HepG2 (cell line): ENCODE results near the gene TSPAN3. TPM values are rescaled to one million over a fixed set of nuclear protein-coding genes. Genes with fewer than 3 reads are reported as not detected.

Experiments
- ATAC-seq: fragments of 200-7000 bp; cut with Tn5 transposase; 3 replicates; pipeline ENCODE4 v1.9.1; 2020; ENCODE audit warnings: mild to moderate bottlenecking, moderate library complexity
- BruUV-seq: library from RNA; stranded (reverse); fragments of 400-500 nt; replicated peaks from 2 replicates; lab custom pipeline; 2021; lab: Mats Ljungman, UMichigan
- CTCF ChIA-PET: fragments of 300-600 bp; formaldehyde crosslinking; extraction: SDS; loops from one replicate; lab custom pipeline; 2021; ENCODE audit warnings: low total read pairs, inconsistent platforms, low intra/inter-chr PET ratio; lab: Yijun Ruan, JAX
- POLR2A ChIA-PET: fragments of 350-600 bp; sonication (Branson Sonifier 250); formaldehyde crosslinking; loops from one replicate; lab custom pipeline; 2020; ENCODE audit warnings: antibody characterized with exemption, inconsistent platforms; lab: Yijun Ruan, JAX
- DNase-seq: peaks from one replicate; pipeline ENCODE4 v3.0.0-alpha.2; 2015; ENCODE audit warnings: low spot score
- FAIRE-seq: peaks from 3 replicates; lab custom pipeline; 2011; peaks lifted over from hg19 to GRCh38; lab: Jason Lieb, UNC
- H2AFZ ChIP-seq: one replicate; pipeline ENCODE4 v1.6.1; 2011; ENCODE audit warnings: low read length, inconsistent platforms
- H3K27ac ChIP-seq: fragments of 300-600 bp; 3 replicates; pipeline ENCODE4 v1.8.0; 2011; ENCODE audit warnings: mixed run types, mild to moderate bottlenecking, mixed read lengths, low read length, inconsistent platforms; ENCODE audit not compliant: insufficient read depth; ENCODE audit errors: extremely low read length
- H3K27me3 ChIP-seq, 2 experiments: fragments of 200-600 bp in 1 of 2; 2 replicates in 1 of 2; 3 replicates in 1 of 2; pipeline versions ENCODE4 v1.6.0 to v1.8.0; 2011; ENCODE audit warnings: low read length in 2 of 2, mild to moderate bottlenecking in 2 of 2, moderate library complexity in 2 of 2, inconsistent platforms in 1 of 2; ENCODE audit not compliant: insufficient read depth in 2 of 2, control insufficient read depth in 1 of 2
- H3K36me3 ChIP-seq, 2 experiments: fragments of 200-600 bp in 1 of 2; replicated peaks in 1 of 2; 2 replicates in 1 of 2; 3 replicates in 1 of 2; pipeline versions ENCODE4 v1.5.1 to v1.8.0; 2011; ENCODE audit warnings: low read length in 2 of 2, inconsistent platforms in 1 of 2; ENCODE audit not compliant: insufficient read depth in 2 of 2, control insufficient read depth in 1 of 2
- H3K4me1 ChIP-seq: 2 replicates; pipeline ENCODE4 v1.5.1; 2012; ENCODE audit warnings: low read length, inconsistent platforms; ENCODE audit not compliant: insufficient read depth
- H3K4me2 ChIP-seq: 2 replicates; pipeline ENCODE4 v1.6.0; 2011; ENCODE audit warnings: low read depth, low read length, inconsistent platforms
- H3K4me3 ChIP-seq, 3 experiments: fragments of 200-600 bp in 1 of 3; sonication (generic), shearing (Covaris generic) in 1 of 3; replicated peaks in 1 of 3; 2 replicates each; pipeline ENCODE4 v1.5.1; 2011 to 2016; ENCODE audit warnings: low read length in 3 of 3, inconsistent platforms in 2 of 3, low read depth in 2 of 3, mild to moderate bottlenecking in 2 of 3, control low read depth in 1 of 3, mixed read lengths in 1 of 3; ENCODE audit not compliant: insufficient read depth in 1 of 3
- H3K79me2 ChIP-seq: one replicate; pipeline ENCODE4 v1.6.1; 2011; ENCODE audit warnings: low read length, inconsistent platforms; ENCODE audit not compliant: insufficient read depth
- H3K9ac ChIP-seq: 2 replicates; pipeline ENCODE4 v1.6.0; 2011; ENCODE audit warnings: mild to moderate bottlenecking, low read depth, low read length, inconsistent platforms; ENCODE audit not compliant: insufficient read depth
- H3K9me3 ChIP-seq: 2 replicates; pipeline ENCODE4 v1.5.1; 2012; ENCODE audit warnings: mild to moderate bottlenecking, low read length
- H4K20me1 ChIP-seq: 2 replicates; pipeline ENCODE4 v1.6.0; 2011; ENCODE audit warnings: inconsistent platforms, mild to moderate bottlenecking, low read length, moderate library complexity; ENCODE audit not compliant: insufficient read depth
- ASH2L ChIP-seq: fragments of 300-600, 200-600 bp; sonication (generic); IDR thresholded peaks from 2 replicates; pipeline ENCODE4 v1.7.0; 2017; ENCODE audit warnings: low read depth, mild to moderate bottlenecking, moderate library complexity, mixed read lengths, low read length; ENCODE audit not compliant: insufficient read length
- BRD4 ChIP-seq: sonication (generic); formaldehyde crosslinking; IDR thresholded peaks from 2 replicates; pipeline ENCODE4 v1.4.0; 2020; ENCODE audit warnings: missing genetic modification reagents
- CHD4 ChIP-seq: fragments of 200-600 bp; sonication (generic); IDR thresholded peaks from 2 replicates; pipeline ENCODE4 v1.7.0; 2017; ENCODE audit warnings: mild to moderate bottlenecking, low read length, borderline replicate concordance
- ESRRA ChIP-seq: sonication (generic); formaldehyde crosslinking; IDR thresholded peaks from 2 replicates; pipeline ENCODE4 v1.5.1; 2020; ENCODE audit warnings: mild to moderate bottlenecking, low read depth, missing genetic modification reagents
- FOSL2 ChIP-seq: sonication (generic); formaldehyde crosslinking; IDR thresholded peaks from 2 replicates; pipeline ENCODE4 v1.4.0; 2020; ENCODE audit warnings: missing genetic modification reagents
- HDAC6 ChIP-seq: fragments of 200-600 bp; sonication (generic); IDR thresholded peaks from 2 replicates; pipeline ENCODE4 v1.7.0; 2017; ENCODE audit warnings: mild to moderate bottlenecking, antibody characterized with exemption, low read length, low read depth
- HNRNPLL ChIP-seq: fragments of 200-400 bp; formaldehyde crosslinking; IDR thresholded peaks from 2 replicates; pipeline ENCODE4 v1.6.1; 2017; ENCODE audit warnings: mild to moderate bottlenecking, low read depth, low read length; ENCODE audit not compliant: poor library complexity, severe bottlenecking
- HOXA3 ChIP-seq: sonication (generic); formaldehyde crosslinking; IDR thresholded peaks from 2 replicates; pipeline ENCODE4 v1.5.0; 2020; ENCODE audit warnings: missing genetic modification reagents
- IKZF4 ChIP-seq: sonication (generic); formaldehyde crosslinking; IDR thresholded peaks from 2 replicates; pipeline ENCODE4 v1.5.1; 2020; ENCODE audit warnings: borderline replicate concordance, mild to moderate bottlenecking, low read depth, missing genetic modification reagents; ENCODE audit errors: not compliant biosample characterization
- MLX ChIP-seq: IDR thresholded peaks from 2 replicates; pipeline ENCODE4 v1.6.1; 2016
- NFKBIZ ChIP-seq: IDR thresholded peaks from 2 replicates; pipeline ENCODE4 v1.6.1; 2018; ENCODE audit warnings: missing genetic modification reagents, missing compliant biosample characterization
- WGBS: methylation state at CpG from one replicate; pipeline ENCODE4 v1.1.6; 2017; ENCODE audit warnings: low lambda C conversion rate; 5-methylcytosine and 5-hydroxymethylcytosine counted together
- in situ Hi-C: cut with HindIII; loops from 2 replicates; pipeline ENCODE4 v1.10.0; 2017; ENCODE audit warnings: low pct_unique_long_range_greater_than_20kb; ENCODE audit not compliant: extremely low pct_ligation_motif_present
- intact Hi-C: fragments of 100-400 bp; cut with micrococcal nuclease; formaldehyde crosslinking; loops from one replicate; pipeline ENCODE4 v1.10.0; 2022; ENCODE audit not compliant: unreplicated experiment
- polyA plus RNA-seq, 8 experiments: library from polyadenylated mRNA; depleted of rRNA in 3 of 8; stranded (reverse) in 7 of 8; unstranded in 1 of 8; fragments of >200 nt; fragmentation: Illumina TruSeq in 4 of 8; extraction: Trizol in 4 of 8; gene quantifications; 2 replicates each; pipeline versions ENCODE4 v1.2.1 to v1.2.3, GENCODE V29; 2011 to 2016; ENCODE audit warnings: low read depth in 4 of 8, missing spikeins in 1 of 8, mixed read lengths in 1 of 8; ENCODE audit not compliant: insufficient read depth in 1 of 8
- total RNA-seq, 5 experiments: library from RNA; depleted of rRNA; stranded (reverse); fragments of >200 nt; fragmentation: Illumina TruSeq; extraction: Trizol; gene quantifications; 2 replicates each; pipeline ENCODE4 v1.2.3, GENCODE V29; 2016; ENCODE audit warnings: low read depth in 1 of 5
- TF ChIP-seq, protein P1 (sequence below): IDR thresholded peaks from 2 replicates; pipeline ENCODE4 v1.6.1; 2016
- TF ChIP-seq, protein P2 (sequence below): sonication (generic); formaldehyde crosslinking; conservative IDR thresholded peaks from 2 replicates; pipeline ENCODE4 v1.8.0; 2022; ENCODE audit warnings: low read depth, missing genetic modification reagents
- TF ChIP-seq, protein P3 (sequence below), 2 experiments: IDR thresholded peaks; 2 replicates each; pipeline ENCODE4 v1.6.1; 2011 to 2012; ENCODE audit warnings: low read length in 2 of 2, borderline replicate concordance in 1 of 2, low read depth in 1 of 2, mild to moderate bottlenecking in 1 of 2, moderate library complexity in 1 of 2
- TF ChIP-seq, protein P4 (sequence below): sonication (generic); formaldehyde crosslinking; IDR thresholded peaks from 2 replicates; pipeline ENCODE4 v1.5.0; 2020; ENCODE audit warnings: missing genetic modification reagents

Gene TSPAN3
- total and polyA plus RNA-seq, 2 of the 13 experiments (the other 11 are each of a cell fraction or from before 2014, with no cell fraction given): 167 to 170 TPM

DNA sequence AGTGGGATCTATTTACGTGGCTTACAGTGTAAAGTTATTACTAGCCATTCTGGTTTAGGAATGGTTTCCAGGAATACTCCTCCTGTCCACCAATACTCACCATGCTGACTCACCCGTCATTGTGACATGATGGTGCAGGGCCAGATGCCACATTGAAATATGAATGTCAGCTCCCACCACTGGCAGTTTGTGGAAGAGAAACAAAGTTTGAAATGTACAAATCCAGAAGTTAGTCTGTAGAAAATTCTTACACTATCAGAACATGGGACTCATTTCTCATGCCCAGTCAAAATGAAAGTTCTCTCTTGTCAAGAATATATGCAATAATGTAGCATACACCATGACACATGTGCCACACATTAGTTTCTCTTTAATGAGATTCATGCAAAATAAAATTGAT lies 14.4 kb upstream of the TSPAN3 start:
- CTCF ChIA-PET: no interaction called here
- Histone ChIP-seq H3K9ac (no peak overlapping the region), H3K4me3 (no peak overlapping the region), H3K9me3 (no peaks in the 10 kb centered on the region), H3K27me3 (peaks cover 0 to 8% of the 10 kb centered on the region in 2 experiments; a peak in 1 of 5 replicates), H3K4me1 (peaks cover 18% of the 10 kb centered on the region), H2AFZ (no peak overlapping the region), H3K36me3 (no peaks in the 10 kb centered on the region), H3K27ac (no peak overlapping the region), H4K20me1 (no peaks in the 10 kb centered on the region), H3K4me2 (no peak overlapping the region), H3K79me2 (no peaks in the 10 kb centered on the region)
- in situ Hi-C loops (no loop called here), intact Hi-C loops (no loop called here)
- DNase-seq (no peak), ATAC-seq (no peak), FAIRE-seq (no peak)
- BruUV-seq: no TSS peak
- POLR2A ChIA-PET: no interaction called here
- 25% methylated on average over 2 of the region's 2 CpGs for WGBS
- TF ChIP-seq, protein P1, sequence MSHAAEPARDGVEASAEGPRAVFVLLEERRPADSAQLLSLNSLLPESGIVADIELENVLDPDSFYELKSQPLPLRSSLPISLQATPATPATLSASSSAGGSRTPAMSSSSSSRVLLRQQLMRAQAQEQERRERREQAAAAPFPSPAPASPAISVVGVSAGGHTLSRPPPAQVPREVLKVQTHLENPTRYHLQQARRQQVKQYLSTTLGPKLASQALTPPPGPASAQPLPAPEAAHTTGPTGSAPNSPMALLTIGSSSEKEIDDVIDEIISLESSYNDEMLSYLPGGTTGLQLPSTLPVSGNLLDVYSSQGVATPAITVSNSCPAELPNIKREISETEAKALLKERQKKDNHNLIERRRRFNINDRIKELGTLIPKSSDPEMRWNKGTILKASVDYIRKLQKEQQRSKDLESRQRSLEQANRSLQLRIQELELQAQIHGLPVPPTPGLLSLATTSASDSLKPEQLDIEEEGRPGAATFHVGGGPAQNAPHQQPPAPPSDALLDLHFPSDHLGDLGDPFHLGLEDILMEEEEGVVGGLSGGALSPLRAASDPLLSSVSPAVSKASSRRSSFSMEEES (CRISPR knock-in tag): no peak
- TF ChIP-seq CHD4 (no peak), FOSL2 (CRISPR knock-in tag) (peak; percentile 44), ASH2L (no peak), IKZF4 (CRISPR knock-in tag) (no peak), HOXA3 (CRISPR knock-in tag) (no peak), BRD4 (no peak), NFKBIZ (CRISPR knock-in tag) (no peak), HNRNPLL (no peak), ESRRA (no peak), HDAC6 (no peak), MLX (no peak)
- TF ChIP-seq, protein P2, sequence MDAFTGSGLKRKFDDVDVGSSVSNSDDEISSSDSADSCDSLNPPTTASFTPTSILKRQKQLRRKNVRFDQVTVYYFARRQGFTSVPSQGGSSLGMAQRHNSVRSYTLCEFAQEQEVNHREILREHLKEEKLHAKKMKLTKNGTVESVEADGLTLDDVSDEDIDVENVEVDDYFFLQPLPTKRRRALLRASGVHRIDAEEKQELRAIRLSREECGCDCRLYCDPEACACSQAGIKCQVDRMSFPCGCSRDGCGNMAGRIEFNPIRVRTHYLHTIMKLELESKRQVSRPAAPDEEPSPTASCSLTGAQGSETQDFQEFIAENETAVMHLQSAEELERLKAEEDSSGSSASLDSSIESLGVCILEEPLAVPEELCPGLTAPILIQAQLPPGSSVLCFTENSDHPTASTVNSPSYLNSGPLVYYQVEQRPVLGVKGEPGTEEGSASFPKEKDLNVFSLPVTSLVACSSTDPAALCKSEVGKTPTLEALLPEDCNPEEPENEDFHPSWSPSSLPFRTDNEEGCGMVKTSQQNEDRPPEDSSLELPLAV (CRISPR knock-in tag): no peak
- TF ChIP-seq, protein P3, sequence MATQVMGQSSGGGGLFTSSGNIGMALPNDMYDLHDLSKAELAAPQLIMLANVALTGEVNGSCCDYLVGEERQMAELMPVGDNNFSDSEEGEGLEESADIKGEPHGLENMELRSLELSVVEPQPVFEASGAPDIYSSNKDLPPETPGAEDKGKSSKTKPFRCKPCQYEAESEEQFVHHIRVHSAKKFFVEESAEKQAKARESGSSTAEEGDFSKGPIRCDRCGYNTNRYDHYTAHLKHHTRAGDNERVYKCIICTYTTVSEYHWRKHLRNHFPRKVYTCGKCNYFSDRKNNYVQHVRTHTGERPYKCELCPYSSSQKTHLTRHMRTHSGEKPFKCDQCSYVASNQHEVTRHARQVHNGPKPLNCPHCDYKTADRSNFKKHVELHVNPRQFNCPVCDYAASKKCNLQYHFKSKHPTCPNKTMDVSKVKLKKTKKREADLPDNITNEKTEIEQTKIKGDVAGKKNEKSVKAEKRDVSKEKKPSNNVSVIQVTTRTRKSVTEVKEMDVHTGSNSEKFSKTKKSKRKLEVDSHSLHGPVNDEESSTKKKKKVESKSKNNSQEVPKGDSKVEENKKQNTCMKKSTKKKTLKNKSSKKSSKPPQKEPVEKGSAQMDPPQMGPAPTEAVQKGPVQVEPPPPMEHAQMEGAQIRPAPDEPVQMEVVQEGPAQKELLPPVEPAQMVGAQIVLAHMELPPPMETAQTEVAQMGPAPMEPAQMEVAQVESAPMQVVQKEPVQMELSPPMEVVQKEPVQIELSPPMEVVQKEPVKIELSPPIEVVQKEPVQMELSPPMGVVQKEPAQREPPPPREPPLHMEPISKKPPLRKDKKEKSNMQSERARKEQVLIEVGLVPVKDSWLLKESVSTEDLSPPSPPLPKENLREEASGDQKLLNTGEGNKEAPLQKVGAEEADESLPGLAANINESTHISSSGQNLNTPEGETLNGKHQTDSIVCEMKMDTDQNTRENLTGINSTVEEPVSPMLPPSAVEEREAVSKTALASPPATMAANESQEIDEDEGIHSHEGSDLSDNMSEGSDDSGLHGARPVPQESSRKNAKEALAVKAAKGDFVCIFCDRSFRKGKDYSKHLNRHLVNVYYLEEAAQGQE (IDR thresholded peaks at IDR 0.05; ENCODE audit: borderline replicate concordance in 1 of 2, low read depth in 1 of 2, low read length in 2 of 2): no peak
- TF ChIP-seq, protein P4, sequence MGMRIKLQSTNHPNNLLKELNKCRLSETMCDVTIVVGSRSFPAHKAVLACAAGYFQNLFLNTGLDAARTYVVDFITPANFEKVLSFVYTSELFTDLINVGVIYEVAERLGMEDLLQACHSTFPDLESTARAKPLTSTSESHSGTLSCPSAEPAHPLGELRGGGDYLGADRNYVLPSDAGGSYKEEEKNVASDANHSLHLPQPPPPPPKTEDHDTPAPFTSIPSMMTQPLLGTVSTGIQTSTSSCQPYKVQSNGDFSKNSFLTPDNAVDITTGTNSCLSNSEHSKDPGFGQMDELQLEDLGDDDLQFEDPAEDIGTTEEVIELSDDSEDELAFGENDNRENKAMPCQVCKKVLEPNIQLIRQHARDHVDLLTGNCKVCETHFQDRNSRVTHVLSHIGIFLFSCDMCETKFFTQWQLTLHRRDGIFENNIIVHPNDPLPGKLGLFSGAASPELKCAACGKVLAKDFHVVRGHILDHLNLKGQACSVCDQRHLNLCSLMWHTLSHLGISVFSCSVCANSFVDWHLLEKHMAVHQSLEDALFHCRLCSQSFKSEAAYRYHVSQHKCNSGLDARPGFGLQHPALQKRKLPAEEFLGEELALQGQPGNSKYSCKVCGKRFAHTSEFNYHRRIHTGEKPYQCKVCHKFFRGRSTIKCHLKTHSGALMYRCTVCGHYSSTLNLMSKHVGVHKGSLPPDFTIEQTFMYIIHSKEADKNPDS (CRISPR knock-in tag): no peak
